ENCODE results near the gene EEF1A2. TPM values are rescaled to one million over a fixed set of nuclear protein-coding genes. Genes with fewer than 3 reads are reported as not detected.

Gene EEF1A2
- total RNA-seq, 1 donor from 2014 or later: 0.67 TPM

- Histone ChIP-seq H3K27ac (no peak overlapping the region), H3K4me1 (peaks cover 12% of the 10 kb centered on the region), H3K27me3 (peaks cover 15% of the 10 kb centered on the region), H3K4me3 (no peak overlapping the region), H3K36me3 (no peaks in the 10 kb centered on the region), H3K9me3 (no peaks in the 10 kb centered on the region)
- TF ChIP-seq CTCF (IDR thresholded peaks at IDR 0.05): no peak
- ATAC-seq (no peak), DNase-seq (no peak)
- intact Hi-C loops (cut with DNase I): no loop called here
Measured at GRCh38 chr20:63542696-63543095, 43.8 kb upstream of the EEF1A2 start.

- intact Hi-C loops (cut with DNase I): no loop called here
- H3K9me3 ChIP-seq: no peaks in the 10 kb centered on the region
- peaks cover 13% of the 10 kb centered on the region for H3K4me1 ChIP-seq
- ATAC-seq: no peak
- H3K4me3 ChIP-seq: no peak overlapping the region
- H3K36me3 ChIP-seq: no peaks in the 10 kb centered on the region
- no peak for TF ChIP-seq CTCF (IDR thresholded peaks at IDR 0.05)
- peaks cover 9% of the 10 kb centered on the region for H3K27me3 ChIP-seq
- DNase-seq: no peak
- H3K27ac ChIP-seq: no peak overlapping the region
Measured at GRCh38 chr20:63542031-63542559, 43.2 kb upstream of the EEF1A2 start.

GRCh38 chr20:63541371-63541770 is 42.5 kb upstream of the EEF1A2 start:
- H3K27me3 ChIP-seq: peaks cover 4% of the 10 kb centered on the region
- H3K4me3 ChIP-seq: no peak overlapping the region
- H3K9me3 ChIP-seq: no peaks in the 10 kb centered on the region
- H3K36me3 ChIP-seq: no peaks in the 10 kb centered on the region
- TF ChIP-seq CTCF (IDR thresholded peaks at IDR 0.05): no peak
- no peak overlapping the region for H3K27ac ChIP-seq
- DNase-seq: no peak
- H3K4me1 ChIP-seq: peaks cover 18% of the 10 kb centered on the region
- no peak for ATAC-seq
- intact Hi-C loops (cut with DNase I): no loop called here

GRCh38 chr20:63540417-63541186 is 41.7 kb upstream of the EEF1A2 start:
- H3K27me3 ChIP-seq: peaks cover 4% of the 10 kb centered on the region
- intact Hi-C loops (cut with DNase I): no loop called here
- no peak overlapping the region for H3K4me3 ChIP-seq
- DNase-seq (no peak), ATAC-seq (no peak)
- H3K36me3 ChIP-seq: no peaks in the 10 kb centered on the region
- no peak overlapping the region for H3K27ac ChIP-seq
- TF ChIP-seq CTCF (IDR thresholded peaks at IDR 0.05): no peak
- peaks cover 20% of the 10 kb centered on the region for H3K4me1 ChIP-seq
- H3K9me3 ChIP-seq: no peaks in the 10 kb centered on the region

- H3K27ac ChIP-seq: no peak overlapping the region
- no peaks in the 10 kb centered on the region for H3K9me3 ChIP-seq
- H3K27me3 ChIP-seq: peaks cover under 1% of the 10 kb centered on the region
- H3K36me3 ChIP-seq: no peaks in the 10 kb centered on the region
- DNase-seq: no peak
- TF ChIP-seq CTCF (IDR thresholded peaks at IDR 0.05): no peak
- ATAC-seq: no peak
- H3K4me1 ChIP-seq: peaks cover 20% of the 10 kb centered on the region
- H3K4me3 ChIP-seq: no peak overlapping the region
- intact Hi-C loops (cut with DNase I): loop anchor here (5.0 kb wide), 1 partner anchor 433 kb away; no protein-coding TSS in a partner anchor
Measured at GRCh38 chr20:63539441-63540370, 40.8 kb upstream of the EEF1A2 start.
